Stimulated activated naive CD8-positive, alpha-beta T cell treated with anti-CD3 and anti-CD28 coated beads, Interleukin-15, Interleukin-2, amounts not matched to agents 100 ng/mL and 50 ng/mL, for 24 hours (primary cell): ENCODE results near the gene NAA50.

ENCODE experiments used
- H3K27ac Mint-ChIP-seq: one replicate; pipeline ENCODE4 v1.8.0; 2021; ENCODE audit warnings: mild to moderate bottlenecking, mixed read lengths
- H3K27me3 Mint-ChIP-seq: one replicate; pipeline ENCODE4 v1.8.0; 2021; ENCODE audit warnings: mixed read lengths
- H3K36me3 Mint-ChIP-seq: one replicate; pipeline ENCODE4 v1.8.0; 2021; ENCODE audit warnings: low read depth, mixed read lengths
- H3K4me1 Mint-ChIP-seq: one replicate; pipeline ENCODE4 v1.8.0; 2021; ENCODE audit warnings: low read depth, mixed read lengths
- H3K4me3 Mint-ChIP-seq: one replicate; pipeline ENCODE4 v1.8.0; 2021; ENCODE audit warnings: mild to moderate bottlenecking, mixed read lengths
- H3K9me3 Mint-ChIP-seq: one replicate; pipeline ENCODE4 v1.8.0; 2021; ENCODE audit warnings: mixed read lengths

NAA50 gene

GRCh38 chr3:113751141-113751540 is 5.1 kb upstream of the NAA50 start:
- Mint-ChIP-seq H3K36me3 (peaks cover 7% of the 10 kb centered on the region), H3K27me3 (no peaks in the 10 kb centered on the region), H3K4me1 (peaks cover 58% of the 10 kb centered on the region), H3K9me3 (no peaks in the 10 kb centered on the region), H3K27ac (no peak overlapping the region), H3K4me3 (no peak overlapping the region)

- Mint-ChIP-seq H3K27ac (peak overlapping the region; percentile 100), H3K36me3 (peaks cover 29% of the 10 kb centered on the region), H3K27me3 (no peaks in the 10 kb centered on the region), H3K9me3 (no peaks in the 10 kb centered on the region), H3K4me3 (peak overlapping the region; percentile 99), H3K4me1 (peaks cover 68% of the 10 kb centered on the region)
Observed at GRCh38 chr3:113747283-113748046, 1.4 kb upstream of the NAA50 start.

- Mint-ChIP-seq H3K27ac (peak within 1 kb of the TSS; percentile 100), H3K27me3 (no peaks in the 10 kb centered on the region), H3K36me3 (peaks cover 34% of the 10 kb centered on the region), H3K4me3 (peak within 1 kb of the TSS; percentile 99), H3K4me1 (peaks cover 75% of the 10 kb centered on the region), H3K9me3 (no peaks in the 10 kb centered on the region)
Observed at GRCh38 chr3:113746548-113747282, 666 bp upstream of the NAA50 start, which contains the start of gene ATP6V1A. Gene ATP6V1A (plus strand): TSS chr3:113747035. CDS start chr3:113778754, 31,719 bp downstream.

GRCh38 chr3:113744941-113745755 is 901 bp downstream of the NAA50 start:
- no peaks in the 10 kb centered on the region for H3K9me3 Mint-ChIP-seq
- H3K4me3 Mint-ChIP-seq: peak overlapping the region; percentile 99
- H3K36me3 Mint-ChIP-seq: peaks cover 43% of the 10 kb centered on the region
- H3K27me3 Mint-ChIP-seq: no peaks in the 10 kb centered on the region
- H3K4me1 Mint-ChIP-seq: peaks cover 81% of the 10 kb centered on the region
- H3K27ac Mint-ChIP-seq: peak overlapping the region; percentile 100

GRCh38 chr3:113743006-113743630 is 2.9 kb downstream of the NAA50 start:
- no peaks in the 10 kb centered on the region for H3K9me3 Mint-ChIP-seq
- H3K4me1 Mint-ChIP-seq: peaks cover 75% of the 10 kb centered on the region
- H3K4me3 Mint-ChIP-seq: peak overlapping the region; percentile 99
- no peaks in the 10 kb centered on the region for H3K27me3 Mint-ChIP-seq
- H3K36me3 Mint-ChIP-seq: peaks cover 50% of the 10 kb centered on the region
- H3K27ac Mint-ChIP-seq: peak overlapping the region; percentile 100

GRCh38 chr3:113741620-113742019 is 4.4 kb downstream of the NAA50 start:
- Mint-ChIP-seq H3K4me1 (peaks cover 79% of the 10 kb centered on the region), H3K9me3 (no peaks in the 10 kb centered on the region), H3K4me3 (peak overlapping the region; percentile 99), H3K27me3 (no peaks in the 10 kb centered on the region), H3K36me3 (peaks cover 50% of the 10 kb centered on the region), H3K27ac (peak overlapping the region; percentile 68)

GRCh38 chr3:113741086-113741485 is 5.0 kb downstream of the NAA50 start:
- no peaks in the 10 kb centered on the region for H3K27me3 Mint-ChIP-seq
- H3K36me3 Mint-ChIP-seq: peaks cover 50% of the 10 kb centered on the region
- H3K27ac Mint-ChIP-seq: peak overlapping the region; percentile 68
- H3K9me3 Mint-ChIP-seq: no peaks in the 10 kb centered on the region
- H3K4me1 Mint-ChIP-seq: peaks cover 80% of the 10 kb centered on the region
- H3K4me3 Mint-ChIP-seq: peak overlapping the region; percentile 50

- Mint-ChIP-seq H3K4me3 (no peak overlapping the region), H3K36me3 (peaks cover 40% of the 10 kb centered on the region), H3K4me1 (peaks cover 71% of the 10 kb centered on the region), H3K27me3 (no peaks in the 10 kb centered on the region), H3K27ac (no peak overlapping the region), H3K9me3 (no peaks in the 10 kb centered on the region)
Observed at GRCh38 chr3:113736548-113737089, 9.4 kb downstream of the NAA50 start.

- H3K27ac Mint-ChIP-seq: no peak overlapping the region
- peaks cover 58% of the 10 kb centered on the region for H3K36me3 Mint-ChIP-seq
- H3K27me3 Mint-ChIP-seq: no peaks in the 10 kb centered on the region
- H3K4me1 Mint-ChIP-seq: peaks cover 41% of the 10 kb centered on the region
- H3K9me3 Mint-ChIP-seq: no peaks in the 10 kb centered on the region
- H3K4me3 Mint-ChIP-seq: no peak overlapping the region
Observed at GRCh38 chr3:113731694-113732093, 14.4 kb downstream of the NAA50 start.

GRCh38 chr3:113730550-113730949 is 15.5 kb downstream of the NAA50 start:
- Mint-ChIP-seq H3K4me3 (no peak overlapping the region), H3K27me3 (no peaks in the 10 kb centered on the region), H3K9me3 (no peaks in the 10 kb centered on the region), H3K36me3 (peaks cover 64% of the 10 kb centered on the region), H3K27ac (no peak overlapping the region), H3K4me1 (peaks cover 32% of the 10 kb centered on the region)

GRCh38 chr3:113728661-113729060 is 17.4 kb downstream of the NAA50 start:
- no peaks in the 10 kb centered on the region for H3K9me3 Mint-ChIP-seq

GRCh38 chr3:113721636-113722035 is 24.4 kb downstream of the NAA50 start:
- H3K27me3 Mint-ChIP-seq: no peaks in the 10 kb centered on the region
- peaks cover 79% of the 10 kb centered on the region for H3K36me3 Mint-ChIP-seq
- H3K9me3 Mint-ChIP-seq: no peaks in the 10 kb centered on the region
- H3K27ac Mint-ChIP-seq: peak overlapping the region; percentile 70
- H3K4me3 Mint-ChIP-seq: no peak overlapping the region
- H3K4me1 Mint-ChIP-seq: peaks cover 29% of the 10 kb centered on the region

More at GRCh38 chr3:113728661-113729060, 17.4 kb downstream of the NAA50 start:
- no peak overlapping the region for H3K27ac Mint-ChIP-seq
- no peak overlapping the region for H3K4me3 Mint-ChIP-seq
- H3K36me3 Mint-ChIP-seq: peaks cover 67% of the 10 kb centered on the region
- H3K27me3 Mint-ChIP-seq: no peaks in the 10 kb centered on the region
- H3K4me1 Mint-ChIP-seq: peaks cover 27% of the 10 kb centered on the region

- Mint-ChIP-seq H3K36me3 (peaks cover 86% of the 10 kb centered on the region), H3K27me3 (no peaks in the 10 kb centered on the region), H3K27ac (peak overlapping the region; percentile 5), H3K9me3 (no peaks in the 10 kb centered on the region), H3K4me1 (peaks cover 29% of the 10 kb centered on the region), H3K4me3 (no peak overlapping the region)
Observed at GRCh38 chr3:113719758-113720157, 26.3 kb downstream of the NAA50 start.

- peaks cover 84% of the 10 kb centered on the region for H3K36me3 Mint-ChIP-seq
- peaks cover 29% of the 10 kb centered on the region for H3K4me1 Mint-ChIP-seq
- H3K27me3 Mint-ChIP-seq: no peaks in the 10 kb centered on the region
- H3K4me3 Mint-ChIP-seq: no peak overlapping the region
- H3K27ac Mint-ChIP-seq: no peak overlapping the region
- no peaks in the 10 kb centered on the region for H3K9me3 Mint-ChIP-seq
Observed at GRCh38 chr3:113719294-113719693, 26.8 kb downstream of the NAA50 start.
